Liver (tissue), 9 donors: ENCODE measurements around the gene TCF7L2. TPM values are rescaled to one million over a fixed set of nuclear protein-coding genes. Genes with fewer than 3 reads are reported as not detected.

Experiments used
- DNase-seq: peaks from one replicate; pipeline ENCODE4 v3.0.0-alpha.2; 2017; ENCODE audit warnings: low spot score
- H3K27ac ChIP-seq, 2 donors: one replicate each; pipeline ENCODE4 v1.7.0; 2013; ENCODE audit warnings: inconsistent platforms in 2 of 2, low read length in 2 of 2, control low read depth in 1 of 2, low read depth in 1 of 2, mild to moderate bottlenecking in 1 of 2
- H3K27me3 ChIP-seq, 4 donors: one replicate each; pipeline versions ENCODE4 v1.6.1 to v1.7.0; 2013; ENCODE audit warnings: low read length in 3 of 4, inconsistent platforms in 1 of 4, mild to moderate bottlenecking in 1 of 4, moderate library complexity in 1 of 4; ENCODE audit not compliant: control insufficient read depth in 4 of 4, insufficient read depth in 4 of 4
- H3K36me3 ChIP-seq, 4 donors: one replicate each; pipeline versions ENCODE4 v1.6.1 to v1.7.0; 2013; ENCODE audit warnings: low read length in 3 of 4, mild to moderate bottlenecking in 3 of 4, low read depth in 1 of 4, moderate library complexity in 1 of 4; ENCODE audit not compliant: control insufficient read depth in 4 of 4, insufficient read depth in 3 of 4
- H3K4me1 ChIP-seq, 4 donors: one replicate each; pipeline versions ENCODE4 v1.6.1 to v1.7.0; 2013; ENCODE audit warnings: low read length in 3 of 4, mild to moderate bottlenecking in 3 of 4, moderate library complexity in 1 of 4; ENCODE audit not compliant: control insufficient read depth in 4 of 4, insufficient read depth in 4 of 4
- H3K4me3 ChIP-seq, 3 donors: one replicate each; pipeline versions ENCODE4 v1.6.1 to v1.7.0; 2013; ENCODE audit warnings: low read length in 3 of 3, control low read depth in 1 of 3, low read depth in 1 of 3, mild to moderate bottlenecking in 1 of 3
- H3K9ac ChIP-seq, 2 donors: one replicate each; pipeline ENCODE4 v1.7.0; 2013; ENCODE audit warnings: low read length in 2 of 2, mild to moderate bottlenecking in 2 of 2, moderate library complexity in 2 of 2, control low read depth in 1 of 2, low read depth in 1 of 2
- H3K9me3 ChIP-seq, 4 donors: one replicate each; pipeline versions ENCODE4 v1.6.1 to v1.7.0; 2013; ENCODE audit warnings: low read length in 3 of 4; ENCODE audit not compliant: control insufficient read depth in 4 of 4
- ATF3 ChIP-seq: IDR thresholded peaks from 2 replicates; pipeline ENCODE4 v1.6.1; 2016; ENCODE audit warnings: antibody characterized with exemption
- CTCF ChIP-seq: fragments of 150-350 bp; IDR thresholded peaks from 2 replicates; pipeline ENCODE4 v1.5.1; 2017; ENCODE audit warnings: improper control_type of control experiment, low read depth, low read length; ENCODE audit not compliant: missing input control
- EGR1 ChIP-seq, 2 donors: IDR thresholded peaks; 2 replicates each; pipeline ENCODE4 v1.6.1; 2016 to 2018; ENCODE audit warnings: antibody characterized with exemption in 2 of 2, low read depth in 2 of 2
- FOXA1 ChIP-seq: IDR thresholded peaks from 2 replicates; pipeline ENCODE4 v1.6.1; 2016; ENCODE audit warnings: antibody characterized with exemption
- FOXA2 ChIP-seq: IDR thresholded peaks from 2 replicates; pipeline ENCODE4 v1.6.1; 2016; ENCODE audit warnings: antibody characterized with exemption
- GABPA ChIP-seq, 2 donors: IDR thresholded peaks in 1 of 2; conservative IDR thresholded peaks in 1 of 2; 2 replicates each; pipeline ENCODE4 v1.6.1; 2016; ENCODE audit warnings: antibody characterized with exemption in 2 of 2, mild to moderate bottlenecking in 1 of 2, moderate library complexity in 1 of 2
- HNF4A ChIP-seq, 2 donors: conservative IDR thresholded peaks; 2 replicates each; pipeline ENCODE4 v1.6.1; 2016; ENCODE audit warnings: antibody characterized with exemption in 2 of 2, mild to moderate bottlenecking in 2 of 2
- HNF4G ChIP-seq: IDR thresholded peaks from 2 replicates; pipeline ENCODE4 v1.6.1; 2016; ENCODE audit warnings: antibody characterized with exemption
- JUND ChIP-seq, 2 donors: IDR thresholded peaks; 2 replicates each; pipeline ENCODE4 v1.6.1; 2016; ENCODE audit warnings: antibody characterized with exemption in 2 of 2
- MAX ChIP-seq: IDR thresholded peaks from 2 replicates; pipeline ENCODE4 v1.6.1; 2016; ENCODE audit warnings: antibody characterized with exemption
- NR2F2 ChIP-seq: IDR thresholded peaks from 2 replicates; pipeline ENCODE4 v1.6.1; 2016; ENCODE audit warnings: antibody characterized with exemption
- RAD21 ChIP-seq, 2 donors: IDR thresholded peaks; 2 replicates each; pipeline ENCODE4 v1.6.1; 2016; ENCODE audit warnings: antibody characterized with exemption in 2 of 2, mild to moderate bottlenecking in 2 of 2
- REST ChIP-seq: IDR thresholded peaks from 2 replicates; pipeline ENCODE4 v1.6.1; 2016; ENCODE audit warnings: antibody characterized with exemption, mild to moderate bottlenecking
- RXRA ChIP-seq, 2 donors: IDR thresholded peaks; 2 replicates each; pipeline ENCODE4 v1.6.1; 2017 to 2018; ENCODE audit warnings: antibody characterized with exemption in 2 of 2, mild to moderate bottlenecking in 1 of 2
- SP1 ChIP-seq: IDR thresholded peaks from 2 replicates; pipeline ENCODE4 v1.6.1; 2018; ENCODE audit warnings: antibody characterized with exemption, mild to moderate bottlenecking
- TAF1 ChIP-seq: conservative IDR thresholded peaks from 2 replicates; pipeline ENCODE4 v1.6.1; 2016; ENCODE audit warnings: antibody characterized with exemption, mild to moderate bottlenecking
- YY1 ChIP-seq: IDR thresholded peaks from 2 replicates; pipeline ENCODE4 v1.6.1; 2016; ENCODE audit warnings: antibody characterized with exemption, mild to moderate bottlenecking
- ZBTB33 ChIP-seq: IDR thresholded peaks from 2 replicates; pipeline ENCODE4 v1.6.1; 2016; ENCODE audit warnings: antibody characterized with exemption
- WGBS: extraction: QIAGEN DNeasy Blood & Tissue Kit; methylation state at CpG from one replicate; pipeline ENCODE4 v1.1.7; 2013; 5-methylcytosine and 5-hydroxymethylcytosine counted together
- polyA plus RNA-seq, 2 donors: library from polyadenylated mRNA; stranded (reverse) in 1 of 2; unstranded in 1 of 2; fragments of 200-250 nt in 1 of 2; fragments of >200 nt in 1 of 2; fragmentation: Nextera tagmentation in 1 of 2; extraction: Ambion mirVana in 1 of 2; gene quantifications; one replicate each; pipeline versions ENCODE4 v1.2.1 to v1.2.3, GENCODE V29; 2013 to 2015
- total RNA-seq, 2 donors: library from RNA; depleted of rRNA; stranded (reverse); fragments of >200 nt; gene quantifications; one replicate each; pipeline ENCODE4 v1.2.3, GENCODE V29; 2014
- donor health status: healthy.
- donor health status: healthy.
- donor health status: healthy.
- donor health status: healthy.
- donor health status: healthy.

Gene TCF7L2
- total and polyA plus RNA-seq, 4 donors = 4.9 to 18.0 (median 8.3) TPM

- peaks cover 9 to 20% (median 16%) of the 10 kb centered on the region in 4 donors for H3K4me1 ChIP-seq
- no peak overlapping the region for H3K9ac ChIP-seq
- 39% methylated on average over 7 of the region's 7 CpGs for WGBS
- no peak for DNase-seq
- TF ChIP-seq EGR1 (IDR thresholded peaks at IDR 0.05; ENCODE audit: low read depth in 2 of 2) (no peak), CTCF (no peak), RXRA (IDR thresholded peaks at IDR 0.05) (peak; percentile 35 to 63), FOXA2 (no peak), YY1 (peak; percentile 41), SP1 (peak; percentile 34), HNF4G (no peak), MAX (no peak), FOXA1 (no peak), REST (no peak), TAF1 (no peak), ATF3 (no peak), JUND (IDR thresholded peaks at IDR 0.05) (peak in 1 of 2 donors; percentile 15), RAD21 (IDR thresholded peaks at IDR 0.05) (peak; percentile 20 to 60), GABPA (IDR thresholded peaks at IDR 0.05 in 1 of 2, conservative IDR thresholded peaks at IDR 0.05 in 1 of 2) (no peak), HNF4A (conservative IDR thresholded peaks at IDR 0.05) (peak; percentile 25 to 51), NR2F2 (peak; percentile 58), ZBTB33 (no peak)
- no peaks in the 10 kb centered on the region for H3K9me3 ChIP-seq
- H3K36me3 ChIP-seq = peaks cover 2 to 5% (median 3%) of the 10 kb centered on the region in 4 donors
- no peak overlapping the region for H3K4me3 ChIP-seq
- H3K27me3 ChIP-seq = no peaks in the 10 kb centered on the region
- H3K27ac ChIP-seq = peak overlapping the region; percentile 18 to 45
Measured at GRCh38 chr10:113071446-113071845, 121.4 kb downstream of the TCF7L2 start.
